ENCODE measurements around the gene USH2A.

USH2A gene

GRCh38 chr1:216270086-216270773, 153.0 kb downstream of the USH2A start:
- no peak for DNase-seq

GRCh38 chr1:216261631-216262030, 161.6 kb downstream of the USH2A start:
- no peak for DNase-seq

- no peak for DNase-seq
Measured at GRCh38 chr1:216258856-216259255, 164.4 kb downstream of the USH2A start.

GRCh38 chr1:216258386-216258785, 164.9 kb downstream of the USH2A start:
- DNase-seq, result no peak

DNA sequence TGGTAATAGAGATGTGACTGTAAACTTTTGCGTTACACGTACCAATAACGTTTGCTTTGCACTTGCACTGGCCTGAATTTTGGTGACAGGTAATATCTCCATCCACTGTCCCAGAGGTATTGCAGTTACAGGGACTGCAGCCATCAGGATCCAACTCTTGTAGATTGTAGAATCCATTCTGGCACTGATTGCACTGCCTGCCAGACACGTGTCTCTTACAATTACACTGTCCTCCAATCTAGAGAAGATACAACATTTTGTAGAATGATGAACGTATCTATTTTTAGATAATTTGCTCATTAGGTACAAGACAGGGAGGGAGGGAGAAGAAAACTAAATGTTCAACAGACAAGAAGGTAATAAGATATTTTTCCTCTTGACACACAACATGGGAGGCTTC, 172.4 kb downstream of the USH2A start:
- DNase-seq, result no peak

GRCh38 chr1:216248628-216249027, 174.6 kb downstream of the USH2A start:
- no peak for DNase-seq

- no peak for DNase-seq
Measured at GRCh38 chr1:216247937-216248336, 175.3 kb downstream of the USH2A start.

DNA sequence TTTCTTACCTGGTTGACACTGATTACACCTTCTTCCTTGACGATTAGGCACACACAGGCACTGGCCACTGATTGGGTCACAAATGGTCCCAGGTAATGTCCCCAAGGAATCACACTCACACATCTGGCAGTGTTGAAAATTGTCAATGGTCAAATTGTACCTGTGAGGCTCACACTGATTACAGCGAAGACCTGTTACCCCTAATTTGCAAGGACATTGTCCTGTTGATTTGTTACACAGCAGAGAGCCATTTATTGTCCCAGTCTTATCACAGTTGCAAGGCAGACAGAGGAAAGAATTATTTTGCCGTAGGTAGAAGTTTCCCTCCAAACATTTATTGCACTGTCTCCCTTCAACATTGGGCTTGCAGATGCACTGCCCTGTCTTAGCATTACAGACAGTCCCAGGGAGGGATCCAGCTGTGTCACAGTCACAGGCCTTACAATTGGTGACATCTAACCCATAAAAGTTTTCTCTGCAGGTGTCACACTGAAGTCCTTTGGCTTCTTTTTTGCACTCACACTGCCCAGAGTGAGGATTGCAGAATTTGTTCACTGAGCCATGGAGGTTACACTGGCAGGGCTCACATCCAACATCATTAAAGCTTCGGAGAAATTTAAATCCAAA, 176.6 kb downstream of the USH2A start:
- DNase-seq, result no peak

DNA sequence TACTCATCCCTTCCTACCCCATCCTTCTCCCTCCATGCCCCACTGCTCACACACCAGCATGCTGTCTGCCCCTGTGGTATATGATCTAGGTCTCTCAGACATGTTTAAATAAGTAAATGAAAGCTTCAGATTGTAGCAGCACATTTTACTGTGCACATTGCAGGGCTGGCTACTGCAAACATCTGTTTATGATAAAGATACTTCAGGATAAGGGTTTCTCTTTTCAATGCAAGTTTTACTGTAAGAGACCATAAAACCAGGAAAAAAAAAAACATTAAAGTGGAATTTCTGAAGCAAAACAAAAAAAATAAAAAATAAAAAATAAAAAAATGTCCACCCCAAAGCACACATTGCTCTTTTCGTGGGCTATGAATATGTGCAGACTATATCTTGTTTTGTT, 184.4 kb downstream of the USH2A start:
- no peak for DNase-seq

DNA sequence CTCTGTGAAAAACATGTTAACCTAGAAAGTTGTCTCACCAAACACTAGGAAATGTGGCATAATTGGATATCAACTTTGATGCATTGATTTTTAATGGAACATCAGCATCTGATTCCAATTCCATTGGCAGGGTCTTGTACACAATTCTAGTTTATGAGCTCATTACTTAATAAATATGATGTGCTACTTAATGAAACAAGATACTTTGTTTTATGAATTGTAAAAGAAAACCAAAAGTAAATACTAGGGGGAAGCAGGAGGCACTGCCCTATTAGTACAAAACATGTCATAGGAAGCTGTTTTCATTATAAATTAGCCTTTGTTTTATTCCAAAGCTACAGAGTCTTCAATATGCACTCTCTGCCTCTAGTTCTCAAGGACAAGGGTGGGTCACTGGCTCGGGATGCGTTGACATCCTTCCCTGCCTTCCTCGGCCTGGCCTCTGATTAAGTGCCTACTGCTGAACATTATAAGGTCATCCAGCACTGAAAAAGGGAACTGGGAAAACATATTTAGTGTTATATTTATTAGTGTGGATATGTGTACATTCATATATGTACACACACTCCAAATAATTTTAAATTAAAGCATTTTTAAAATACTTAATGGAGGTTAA, 185.2 kb downstream of the USH2A start:
- DNase-seq, result no peak

DNA sequence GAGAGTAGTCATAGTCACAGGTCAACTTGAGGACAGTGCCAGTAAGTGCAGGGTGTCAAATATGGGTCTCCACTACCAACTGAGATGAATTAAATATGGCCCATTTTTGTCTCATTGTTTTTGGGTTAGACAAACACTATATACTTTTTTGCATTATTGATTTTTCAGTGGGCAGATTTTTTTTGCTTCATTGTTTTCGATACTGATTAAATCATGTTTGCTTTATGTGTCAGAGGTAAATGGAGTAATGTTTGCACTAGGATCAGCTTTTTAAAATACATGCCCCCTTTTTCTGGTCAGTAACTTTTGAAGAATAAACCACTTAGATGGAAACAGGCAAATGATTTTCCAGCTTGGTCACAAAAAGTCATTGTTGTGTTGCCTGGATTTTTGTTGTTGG, 199.0 kb downstream of the USH2A start:
- no peak for DNase-seq

DNA sequence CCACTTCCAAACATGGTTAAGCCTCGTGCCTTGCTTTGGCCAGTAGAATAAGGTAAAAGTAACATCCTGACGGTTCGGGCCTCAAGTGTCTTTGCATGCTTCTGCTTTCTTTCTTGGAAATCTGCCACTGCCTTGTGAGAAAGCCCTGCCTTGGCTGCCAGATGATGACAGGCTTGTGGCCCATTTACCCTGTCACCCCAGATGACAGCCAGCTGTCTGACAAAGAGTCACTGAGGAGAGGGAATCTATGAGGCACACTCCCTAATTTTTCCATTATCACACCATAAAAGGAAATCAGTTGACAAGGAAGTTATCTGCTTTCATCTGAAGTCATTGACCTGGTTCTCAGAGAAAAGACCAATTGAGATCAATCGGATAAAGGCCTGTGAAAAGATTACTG, 199.8 kb downstream of the USH2A start:
- DNase-seq, result peak; percentile 6

DNA sequence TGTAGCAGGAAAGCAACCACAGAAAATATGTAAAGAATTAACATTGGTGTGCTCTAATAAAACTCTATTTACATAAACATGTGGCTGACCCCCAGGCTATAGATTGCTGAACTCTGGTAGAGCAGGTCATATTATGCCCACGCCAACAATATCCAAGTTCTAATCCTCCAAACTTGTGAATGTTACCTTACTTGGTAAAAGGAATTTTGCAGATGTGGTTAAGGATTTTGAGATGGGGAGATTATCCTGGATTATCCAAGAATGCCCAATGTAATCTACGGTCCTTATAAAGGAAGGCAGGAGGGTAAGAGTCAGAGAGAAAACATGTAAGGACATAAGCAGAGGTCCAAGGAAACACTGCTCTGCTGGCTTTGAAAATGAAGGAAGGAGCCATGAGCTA, 201.0 kb downstream of the USH2A start:
- no peak for DNase-seq

- peak; percentile 39 for DNase-seq
Measured at GRCh38 chr1:216221260-216221700, 202.0 kb downstream of the USH2A start.

- DNase-seq, result no peak
Measured at GRCh38 chr1:216216305-216216704, 206.9 kb downstream of the USH2A start.

DNA sequence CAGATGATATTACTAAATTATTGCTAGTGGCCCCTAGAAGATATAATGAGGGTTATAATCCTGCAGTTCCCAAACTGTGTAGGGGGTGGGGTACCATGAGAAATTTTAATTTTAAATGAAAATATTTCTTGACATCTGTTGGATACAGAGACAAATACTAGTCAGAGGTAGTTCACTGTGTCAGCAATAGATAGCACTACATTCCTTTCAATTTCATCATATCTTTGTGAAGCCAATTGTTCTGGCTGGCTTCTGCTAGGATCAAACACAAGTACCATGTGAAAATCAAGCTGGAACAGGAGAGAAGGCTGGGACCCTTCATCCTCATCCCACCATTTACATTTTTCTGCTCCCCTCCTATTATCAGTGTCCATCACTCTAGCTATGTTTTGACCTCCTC, 208.1 kb downstream of the USH2A start:
- DNase-seq, result no peak

GRCh38 chr1:216212826-216213225, 210.4 kb downstream of the USH2A start:
- DNase-seq, result no peak

- no peak for DNase-seq
Measured at GRCh38 chr1:216210081-216210480, 213.2 kb downstream of the USH2A start.

DNA sequence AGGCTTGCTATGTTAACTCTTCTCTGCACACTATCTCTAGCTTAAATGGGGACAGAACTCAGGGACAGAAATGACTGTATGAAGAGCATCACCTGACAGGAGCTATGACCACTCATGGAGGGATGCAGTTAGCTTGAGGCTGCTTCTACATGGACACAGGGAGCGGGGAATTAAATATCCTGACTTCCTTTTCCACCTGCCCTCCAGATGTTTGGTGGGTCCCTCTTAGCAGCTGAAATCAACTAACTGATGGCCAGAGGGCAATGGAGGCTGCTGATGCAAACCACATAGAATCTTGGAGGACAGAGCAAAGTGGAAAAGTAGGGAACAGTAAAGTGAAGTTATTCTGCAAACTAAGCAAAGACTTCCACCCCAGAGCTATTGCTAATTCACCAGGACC, 214.1 kb downstream of the USH2A start:
- no peak for DNase-seq

DNA sequence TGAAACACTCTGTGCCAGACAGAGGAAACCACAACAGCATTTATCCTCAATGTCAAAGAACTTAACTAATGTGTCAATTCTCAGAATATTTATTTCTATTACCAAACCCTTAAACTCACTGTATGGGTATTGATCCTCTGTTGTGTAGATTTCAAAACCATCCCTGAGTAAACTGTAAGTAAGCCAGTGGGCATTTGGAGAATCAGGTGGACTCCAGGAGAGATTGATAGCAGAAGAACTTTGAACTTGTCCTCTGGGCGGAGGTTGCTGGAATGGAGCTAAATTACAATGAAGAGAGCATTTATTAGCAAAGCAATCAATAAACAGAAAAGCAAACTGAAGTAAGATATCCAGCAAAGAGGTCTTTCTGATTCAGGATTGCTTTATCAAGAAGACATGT, 216.1 kb downstream of the USH2A start:
- DNase-seq, result no peak

DNA sequence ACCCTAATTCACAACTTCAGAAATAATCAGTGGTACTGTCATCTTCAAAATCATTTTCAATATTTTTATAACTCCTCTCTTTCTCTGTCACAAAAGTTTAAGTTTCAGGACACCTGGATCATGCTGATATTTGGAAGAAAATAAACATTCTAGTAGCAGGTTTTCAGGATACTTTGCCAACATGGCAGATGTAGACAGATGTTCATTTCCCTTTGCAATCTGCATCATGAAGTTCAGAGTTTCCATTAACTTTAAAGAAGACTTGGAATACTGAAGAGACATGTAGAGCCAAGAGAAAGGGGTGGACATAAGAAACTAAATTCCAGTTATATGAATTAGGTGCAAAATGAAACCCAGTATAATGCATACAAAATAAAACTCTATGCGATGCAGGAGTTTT, 218.1 kb downstream of the USH2A start:
- no peak for DNase-seq

- no peak for DNase-seq
Measured at GRCh38 chr1:216201946-216202345, 221.3 kb downstream of the USH2A start.

DNA sequence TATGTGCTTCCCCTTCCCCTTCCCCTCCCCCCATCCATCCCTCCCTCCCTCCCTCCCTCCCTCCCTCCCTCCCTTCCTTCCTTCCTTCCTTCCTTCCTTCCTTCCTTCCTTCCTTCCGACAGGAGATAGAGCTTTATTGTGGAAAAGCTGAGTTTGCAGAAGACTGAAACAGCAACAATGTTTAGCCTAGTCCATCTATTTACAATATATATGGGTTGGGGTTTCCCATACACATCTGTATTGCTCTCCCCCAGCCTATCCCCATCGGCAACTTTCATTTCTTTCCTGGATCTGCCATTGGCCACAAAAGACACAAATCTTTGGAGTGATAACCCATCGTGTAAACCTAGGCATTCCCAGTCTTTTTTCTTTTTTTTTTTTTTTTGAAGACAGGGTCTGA, 222.3 kb downstream of the USH2A start:
- no peak for DNase-seq

GRCh38 chr1:216194721-216195120, 228.5 kb downstream of the USH2A start:
- no peak for DNase-seq

Data from NCI-H2029 (cell line).